GM21619 (cell line): ENCODE results near the gene C7orf57.

Source experiments
- ATAC-seq: cut with Tn5 transposase; IDR thresholded peaks from one replicate; pipeline ENCODE4 v1.9.1; 2021; ENCODE audit not compliant: unreplicated experiment

C7orf57 gene

GRCh38 chr7:48084727-48085432, 49.5 kb downstream of the C7orf57 start:
- peak; percentile 54 for ATAC-seq

- ATAC-seq, result no peak
Observed at GRCh38 chr7:48085433-48085791, 50.1 kb downstream of the C7orf57 start.

GRCh38 chr7:48085942-48086341, 50.6 kb downstream of the C7orf57 start:
- no peak for ATAC-seq

- ATAC-seq, result peak; percentile 22
Observed at GRCh38 chr7:48087349-48087748, 52.0 kb downstream of the C7orf57 start.

- peak; percentile 51 for ATAC-seq
Observed at GRCh38 chr7:48088559-48089045, 53.3 kb downstream of the C7orf57 start.

- ATAC-seq, result peak; percentile 47
Observed at GRCh38 chr7:48089046-48090003, 54.0 kb downstream of the C7orf57 start, which contains the start of gene UPP1. TSS of gene UPP1 (plus strand) at chr7:48089265. CDS start at chr7:48094784, 5,519 bp downstream.

GRCh38 chr7:48090095-48090805, 54.9 kb downstream of the C7orf57 start:
- no peak for ATAC-seq

GRCh38 chr7:48091506-48092433, 56.4 kb downstream of the C7orf57 start:
- ATAC-seq, result no peak

GRCh38 chr7:48094861-48095293, 59.5 kb downstream of the C7orf57 start:
- no peak for ATAC-seq

GRCh38 chr7:48096273-48096672, 60.9 kb downstream of the C7orf57 start:
- ATAC-seq, result no peak

GRCh38 chr7:48097521-48098231, 62.3 kb downstream of the C7orf57 start:
- no peak for ATAC-seq

- no peak for ATAC-seq
Observed at GRCh38 chr7:48098846-48099245, 63.5 kb downstream of the C7orf57 start.

- no peak for ATAC-seq
Observed at GRCh38 chr7:48099781-48100180, 64.4 kb downstream of the C7orf57 start.

- ATAC-seq, result no peak
Observed at GRCh38 chr7:48101352-48101751, 66.0 kb downstream of the C7orf57 start.

- no peak for ATAC-seq
Observed at GRCh38 chr7:48101968-48102367, 66.6 kb downstream of the C7orf57 start.

- no peak for ATAC-seq
Observed at GRCh38 chr7:48102530-48102929, 67.2 kb downstream of the C7orf57 start.

GRCh38 chr7:48105045-48105444, 69.7 kb downstream of the C7orf57 start:
- no peak for ATAC-seq

GRCh38 chr7:48106906-48107659, 71.7 kb downstream of the C7orf57 start:
- ATAC-seq, result no peak
